OCI-LY1 (cell line): ENCODE results near the gene AGAP1.

Experiments
- EZH2 ChIP-seq: fragments of 200-600 bp; sonication (generic), shearing (Covaris generic); IDR thresholded peaks from 2 replicates; pipeline ENCODE4 v1.8.0; 2017; ENCODE audit warnings: borderline replicate concordance, mixed run types, mild to moderate bottlenecking, antibody characterized with exemption, low read length, moderate library complexity, mixed read lengths
- TF ChIP-seq, protein P1 (sequence below): fragments of 200-600 bp; sonication (generic), shearing (Covaris generic); IDR thresholded peaks from 2 replicates; pipeline ENCODE4 v1.5.1; 2017; ENCODE audit warnings: mild to moderate bottlenecking, antibody characterized with exemption, low read length, moderate library complexity, mixed read lengths

DNA sequence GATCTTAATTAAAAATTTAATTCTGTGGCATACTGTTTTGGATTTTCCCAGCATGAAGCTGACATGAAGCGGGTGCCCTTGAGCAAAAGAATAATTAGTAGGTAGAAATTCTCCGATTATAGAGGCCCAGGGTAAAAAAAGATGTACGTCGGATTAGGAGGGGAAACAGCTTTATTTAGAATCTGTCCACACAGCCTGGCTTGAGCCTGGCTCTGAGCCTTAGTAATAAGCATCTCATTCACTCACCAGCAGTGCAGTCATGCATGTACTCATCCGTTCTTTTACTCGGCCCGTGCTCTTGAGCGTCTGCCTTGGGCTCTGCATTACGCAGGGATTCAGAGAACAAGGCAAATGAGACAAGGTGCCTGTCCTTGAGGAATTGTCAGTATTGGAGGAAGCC, 219.3 kb downstream of the AGAP1 start:
- TF ChIP-seq, protein P1, sequence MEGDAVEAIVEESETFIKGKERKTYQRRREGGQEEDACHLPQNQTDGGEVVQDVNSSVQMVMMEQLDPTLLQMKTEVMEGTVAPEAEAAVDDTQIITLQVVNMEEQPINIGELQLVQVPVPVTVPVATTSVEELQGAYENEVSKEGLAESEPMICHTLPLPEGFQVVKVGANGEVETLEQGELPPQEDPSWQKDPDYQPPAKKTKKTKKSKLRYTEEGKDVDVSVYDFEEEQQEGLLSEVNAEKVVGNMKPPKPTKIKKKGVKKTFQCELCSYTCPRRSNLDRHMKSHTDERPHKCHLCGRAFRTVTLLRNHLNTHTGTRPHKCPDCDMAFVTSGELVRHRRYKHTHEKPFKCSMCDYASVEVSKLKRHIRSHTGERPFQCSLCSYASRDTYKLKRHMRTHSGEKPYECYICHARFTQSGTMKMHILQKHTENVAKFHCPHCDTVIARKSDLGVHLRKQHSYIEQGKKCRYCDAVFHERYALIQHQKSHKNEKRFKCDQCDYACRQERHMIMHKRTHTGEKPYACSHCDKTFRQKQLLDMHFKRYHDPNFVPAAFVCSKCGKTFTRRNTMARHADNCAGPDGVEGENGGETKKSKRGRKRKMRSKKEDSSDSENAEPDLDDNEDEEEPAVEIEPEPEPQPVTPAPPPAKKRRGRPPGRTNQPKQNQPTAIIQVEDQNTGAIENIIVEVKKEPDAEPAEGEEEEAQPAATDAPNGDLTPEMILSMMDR: no peak
- no peak for TF ChIP-seq EZH2
